Mesenchymal stem cell (in vitro differentiated cells and primary cell): Measurements from ENCODE around the gene RBM19.

ENCODE experiments used
- DNase-seq: peaks from one replicate; pipeline ENCODE4 v3.0.0-alpha.2; 2013
- H2AFZ ChIP-seq: one replicate; pipeline ENCODE4 v1.6.1; 2013; ENCODE audit warnings: low read depth, mild to moderate bottlenecking, control low read depth, inconsistent platforms, low read length, moderate library complexity
- H2AK5ac ChIP-seq: 2 replicates; pipeline ENCODE4 v1.6.1; 2013; ENCODE audit warnings: low read length, moderate library complexity, mild to moderate bottlenecking, inconsistent platforms; ENCODE audit not compliant: severe bottlenecking
- H2BK120ac ChIP-seq: one replicate; pipeline ENCODE4 v1.6.1; 2013; ENCODE audit warnings: low read depth, mild to moderate bottlenecking, inconsistent platforms, low read length, moderate library complexity
- H2BK12ac ChIP-seq, 2 experiments: one replicate each; pipeline ENCODE4 v1.6.1; 2013; ENCODE audit warnings: inconsistent platforms in 2 of 2, low read length in 2 of 2, mild to moderate bottlenecking in 2 of 2, moderate library complexity in 2 of 2, control low read depth in 1 of 2
- H2BK15ac ChIP-seq: one replicate; pipeline ENCODE4 v1.6.1; 2013; ENCODE audit warnings: mild to moderate bottlenecking, low read depth, inconsistent platforms; ENCODE audit not compliant: poor library complexity, severe bottlenecking
- H2BK5ac ChIP-seq: 2 replicates; pipeline ENCODE4 v1.6.1; 2013; ENCODE audit warnings: low read depth, mild to moderate bottlenecking, low read length, control low read depth, inconsistent platforms; ENCODE audit not compliant: poor library complexity, severe bottlenecking
- H3K14ac ChIP-seq, 2 experiments: one replicate each; pipeline ENCODE4 v1.6.1; 2013; ENCODE audit warnings: inconsistent platforms in 2 of 2, low read length in 2 of 2, control low read depth in 1 of 2, mild to moderate bottlenecking in 1 of 2, moderate library complexity in 1 of 2
- H3K18ac ChIP-seq, 2 experiments: one replicate each; pipeline ENCODE4 v1.6.1; 2013; ENCODE audit warnings: inconsistent platforms in 2 of 2, low read length in 2 of 2, control low read depth in 1 of 2, low read depth in 1 of 2, mild to moderate bottlenecking in 1 of 2
- H3K23ac ChIP-seq, 2 experiments: one replicate each; pipeline ENCODE4 v1.6.1; 2013; ENCODE audit warnings: inconsistent platforms in 2 of 2, low read length in 2 of 2, mild to moderate bottlenecking in 2 of 2, moderate library complexity in 2 of 2, control low read depth in 1 of 2
- H3K27ac ChIP-seq: 2 replicates; pipeline ENCODE4 v1.5.1; 2013; ENCODE audit warnings: mild to moderate bottlenecking, moderate library complexity, low read length, control low read depth, inconsistent platforms; ENCODE audit not compliant: poor library complexity, severe bottlenecking
- H3K27me3 ChIP-seq, 2 experiments: 2 replicates each; pipeline versions ENCODE4 v1.6.1 to v1.7.0; 2013; ENCODE audit warnings: low read length in 2 of 2, mild to moderate bottlenecking in 2 of 2, moderate library complexity in 2 of 2, control low read depth in 1 of 2, inconsistent platforms in 1 of 2; ENCODE audit not compliant: control insufficient read depth in 1 of 2, insufficient read depth in 1 of 2
- H3K36me3 ChIP-seq, 2 experiments: 2 replicates each; pipeline versions ENCODE4 v1.6.1 to v1.7.0; 2013; ENCODE audit warnings: low read length in 2 of 2, control low read depth in 1 of 2, inconsistent platforms in 1 of 2, low read depth in 1 of 2, mild to moderate bottlenecking in 1 of 2; ENCODE audit not compliant: insufficient read depth in 2 of 2, control insufficient read depth in 1 of 2
- H3K4ac ChIP-seq, 2 experiments: one replicate each; pipeline ENCODE4 v1.6.1; 2013; ENCODE audit warnings: inconsistent platforms in 2 of 2, low read length in 2 of 2, mild to moderate bottlenecking in 2 of 2, moderate library complexity in 2 of 2, control low read depth in 1 of 2, low read depth in 1 of 2
- H3K4me1 ChIP-seq: 2 replicates; pipeline ENCODE4 v1.6.1; 2013; ENCODE audit warnings: low read depth, low read length, control low read depth; ENCODE audit not compliant: control insufficient read depth, insufficient read depth
- H3K4me2 ChIP-seq: 2 replicates; pipeline ENCODE4 v1.6.1; 2013; ENCODE audit warnings: low read length, mild to moderate bottlenecking, inconsistent platforms; ENCODE audit not compliant: poor library complexity, severe bottlenecking
- H3K4me3 ChIP-seq, 2 experiments: 2 replicates each; pipeline versions ENCODE4 v1.5.1 to v1.7.0; 2013; ENCODE audit warnings: low read length in 2 of 2, mild to moderate bottlenecking in 2 of 2, control low read depth in 1 of 2, low read depth in 1 of 2; ENCODE audit not compliant: insufficient read depth in 1 of 2
- H3K79me1 ChIP-seq: replicated peaks from 2 replicates; pipeline ENCODE4 v1.6.1; 2013; ENCODE audit warnings: mild to moderate bottlenecking, control low read depth, low read length, inconsistent platforms; ENCODE audit not compliant: poor library complexity, severe bottlenecking
- H3K9ac ChIP-seq: 2 replicates; pipeline ENCODE4 v1.7.0; 2013; ENCODE audit warnings: mild to moderate bottlenecking, low read length, moderate library complexity
- H3K9me3 ChIP-seq: 2 replicates; pipeline ENCODE4 v1.7.0; 2013; ENCODE audit warnings: mild to moderate bottlenecking, low read length; ENCODE audit not compliant: control insufficient read depth
- H4K8ac ChIP-seq: one replicate; pipeline ENCODE4 v1.6.1; 2013; ENCODE audit warnings: inconsistent platforms, mild to moderate bottlenecking, low read length, moderate library complexity
- H4K91ac ChIP-seq: one replicate; pipeline ENCODE4 v1.6.1; 2013; ENCODE audit warnings: mild to moderate bottlenecking, low read length, inconsistent platforms
- WGBS: methylation state at CpG from one replicate; pipeline ENCODE4 v1.1.7; 2013; ENCODE audit warnings: mixed read lengths; 5-methylcytosine and 5-hydroxymethylcytosine counted together

Gene RBM19

DNA sequence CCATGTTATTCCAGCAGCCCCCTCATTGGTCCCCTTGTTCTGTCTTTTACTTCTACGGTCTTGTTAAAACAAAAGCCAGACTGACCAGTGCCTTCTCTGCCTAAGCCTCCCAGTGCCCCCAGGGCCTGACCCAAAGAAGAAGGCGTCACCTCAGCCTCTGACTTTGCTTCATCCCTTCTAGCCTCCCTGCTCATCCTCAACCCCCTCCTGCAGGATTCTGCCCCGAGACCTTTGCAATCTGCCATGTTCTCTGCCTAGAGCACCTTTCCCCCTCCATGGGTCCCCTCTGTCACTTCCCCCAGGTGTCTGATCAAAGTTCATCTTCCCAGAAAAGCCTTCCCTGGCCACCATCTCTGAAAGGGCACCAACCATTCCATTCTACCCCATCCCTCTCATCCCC lies 7.9 kb upstream of the RBM19 start:
- no peak overlapping the region for H3K23ac ChIP-seq

DNA sequence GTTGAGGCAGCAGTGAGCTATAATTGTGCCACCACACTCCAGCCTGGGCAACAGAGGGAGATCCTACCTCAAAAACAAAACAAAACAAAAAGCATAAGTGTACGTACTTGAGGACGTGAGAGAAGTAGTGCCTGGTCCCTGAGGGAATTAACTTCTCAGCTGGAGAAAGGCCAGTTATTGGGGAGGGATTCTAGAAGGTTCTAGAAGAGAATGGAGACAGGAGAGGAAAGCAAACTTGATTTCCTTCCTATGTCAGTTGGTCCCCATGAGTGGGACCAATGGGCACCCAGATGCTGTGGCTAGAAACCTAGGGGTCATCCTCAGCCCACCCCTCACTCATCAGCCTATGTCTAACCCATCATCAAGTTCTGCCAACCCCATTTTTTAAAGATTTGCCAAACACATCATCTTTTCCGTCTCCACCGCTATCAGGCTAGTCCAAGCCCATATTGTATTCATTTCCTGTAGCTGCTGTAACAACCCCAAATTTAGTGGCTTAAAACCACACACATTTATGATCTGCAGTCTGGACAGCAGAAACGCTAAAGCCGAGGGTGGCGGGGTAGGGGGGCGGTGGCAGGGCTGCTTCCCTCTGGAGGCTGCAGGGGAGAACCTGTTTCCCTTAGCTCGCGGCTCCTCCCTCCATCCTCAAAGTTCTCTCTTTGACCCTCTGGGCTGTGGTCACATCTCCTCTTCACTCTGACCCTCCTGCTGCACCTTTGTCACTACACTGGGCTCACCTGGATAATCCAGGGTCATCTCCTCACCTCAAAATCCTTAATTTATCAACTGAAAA lies 7.2 kb upstream of the RBM19 start:
- no peak overlapping the region for H3K4ac ChIP-seq
- H2AFZ ChIP-seq, result no peak overlapping the region
- H3K27me3 ChIP-seq, result peaks cover 24 to 64% of the 10 kb centered on the region in 2 experiments
- H4K91ac ChIP-seq, result no peak overlapping the region
- H3K27ac ChIP-seq, result no peak overlapping the region
- no peak for DNase-seq
- no peak overlapping the region for H3K4me2 ChIP-seq
- H3K14ac ChIP-seq, result no peak overlapping the region
- H3K4me1 ChIP-seq, result no peaks in the 10 kb centered on the region
- H2BK5ac ChIP-seq, result no peak overlapping the region
- H2BK15ac ChIP-seq, result no peak overlapping the region
- H3K9me3 ChIP-seq, result no peaks in the 10 kb centered on the region
- no peak overlapping the region for H2BK120ac ChIP-seq
- H2BK12ac ChIP-seq, result no peak overlapping the region
- no peak overlapping the region for H3K4me3 ChIP-seq
- H3K23ac ChIP-seq, result no peak overlapping the region
- 83% methylated on average over 10 of the region's 10 CpGs for WGBS
- no peaks in the 10 kb centered on the region for H3K79me1 ChIP-seq
- no peak overlapping the region for H3K9ac ChIP-seq
- H2AK5ac ChIP-seq, result no peak overlapping the region
- no peak overlapping the region for H4K8ac ChIP-seq
- no peak overlapping the region for H3K18ac ChIP-seq
- H3K36me3 ChIP-seq, result no peaks in the 10 kb centered on the region

More for the DNA sequence above, 7.9 kb upstream of the RBM19 start:
- no peak overlapping the region for H3K4me2 ChIP-seq
- H2BK15ac ChIP-seq, result no peak overlapping the region
- peaks cover 24 to 71% of the 10 kb centered on the region in 2 experiments for H3K27me3 ChIP-seq
- H2BK5ac ChIP-seq, result no peak overlapping the region
- H2AFZ ChIP-seq, result no peak overlapping the region
- DNase-seq, result no peak
- H3K27ac ChIP-seq, result no peak overlapping the region
- H2BK12ac ChIP-seq, result no peak overlapping the region
- H3K79me1 ChIP-seq, result no peaks in the 10 kb centered on the region
- H3K4ac ChIP-seq, result no peak overlapping the region
- H3K4me3 ChIP-seq, result no peak overlapping the region
- no peak overlapping the region for H3K18ac ChIP-seq
- no peak overlapping the region for H3K9ac ChIP-seq
- H3K9me3 ChIP-seq, result no peaks in the 10 kb centered on the region
- no peak overlapping the region for H2AK5ac ChIP-seq
- H3K14ac ChIP-seq, result no peak overlapping the region
- no peak overlapping the region for H4K8ac ChIP-seq
- WGBS, result 68% methylated on average over 3 of the region's 3 CpGs
- H2BK120ac ChIP-seq, result no peak overlapping the region
- H3K4me1 ChIP-seq, result no peaks in the 10 kb centered on the region
- H4K91ac ChIP-seq, result no peak overlapping the region
- H3K36me3 ChIP-seq, result no peaks in the 10 kb centered on the region

GRCh38 chr12:113971392-113971791 lies 5.3 kb upstream of the RBM19 start:
- H3K4ac ChIP-seq, result no peak overlapping the region
- H3K9me3 ChIP-seq, result no peaks in the 10 kb centered on the region
- H3K27ac ChIP-seq, result no peak overlapping the region
- no peaks in the 10 kb centered on the region for H3K79me1 ChIP-seq
- H3K36me3 ChIP-seq, result no peaks in the 10 kb centered on the region
- no peak overlapping the region for H4K8ac ChIP-seq
- 94% methylated on average over 3 of the region's 4 CpGs for whole genome bisulfite sequencing
- no peak overlapping the region for H2BK15ac ChIP-seq
- no peak overlapping the region for H2AK5ac ChIP-seq
- no peak overlapping the region for H3K9ac ChIP-seq
- no peak overlapping the region for H2AFZ ChIP-seq
- H3K14ac ChIP-seq, result no peak overlapping the region
- H3K4me2 ChIP-seq, result no peak overlapping the region
- no peak overlapping the region for H3K4me3 ChIP-seq
- H3K4me1 ChIP-seq, result peaks cover 1% of the 10 kb centered on the region
- peaks cover 24 to 48% of the 10 kb centered on the region in 2 experiments for H3K27me3 ChIP-seq
- H4K91ac ChIP-seq, result no peak overlapping the region
- H3K23ac ChIP-seq, result no peak overlapping the region
- no peak overlapping the region for H2BK5ac ChIP-seq
- no peak overlapping the region for H2BK120ac ChIP-seq
- no peak overlapping the region for H2BK12ac ChIP-seq
- no peak for DNase-seq
- no peak overlapping the region for H3K18ac ChIP-seq

DNA sequence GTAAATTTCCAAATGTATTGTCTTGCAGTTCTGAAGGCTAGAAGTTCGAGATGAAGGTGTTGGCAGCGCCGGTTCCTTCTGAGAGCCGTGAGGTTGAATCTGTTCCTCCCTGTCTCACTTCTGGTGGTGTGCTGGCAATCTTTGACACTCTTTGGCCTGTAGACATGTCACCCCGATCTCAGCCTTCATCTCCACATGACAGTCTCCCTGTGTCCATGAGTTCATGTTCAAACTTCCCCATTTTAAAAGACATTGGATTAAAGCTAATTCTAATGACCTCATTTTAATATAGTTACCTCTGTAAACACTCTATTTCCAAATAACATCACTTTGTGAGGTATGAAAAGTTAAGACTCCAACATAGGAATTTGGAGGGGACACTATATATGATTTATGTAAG lies 4.1 kb upstream of the RBM19 start:
- H2AFZ ChIP-seq, result no peak overlapping the region
- H3K18ac ChIP-seq, result no peak overlapping the region
- H2BK12ac ChIP-seq, result no peak overlapping the region
- no peak overlapping the region for H2BK15ac ChIP-seq
- no peak overlapping the region for H4K8ac ChIP-seq
- no peak overlapping the region for H2BK120ac ChIP-seq
- peaks cover 23 to 39% of the 10 kb centered on the region in 2 experiments for H3K27me3 ChIP-seq
- 84% methylated on average over 4 of the region's 5 CpGs for WGBS
- no peaks in the 10 kb centered on the region for H3K36me3 ChIP-seq
- H3K79me1 ChIP-seq, result peaks cover 7% of the 10 kb centered on the region
- no peak overlapping the region for H3K9ac ChIP-seq
- H3K4me1 ChIP-seq, result peaks cover 3% of the 10 kb centered on the region
- no peak overlapping the region for H2AK5ac ChIP-seq
- no peak for DNase-seq
- no peak overlapping the region for H3K27ac ChIP-seq
- H3K9me3 ChIP-seq, result no peaks in the 10 kb centered on the region
- no peak overlapping the region for H3K4me2 ChIP-seq
- no peak overlapping the region for H4K91ac ChIP-seq
- no peak overlapping the region for H3K4ac ChIP-seq
- H3K4me3 ChIP-seq, result no peak overlapping the region
- no peak overlapping the region for H3K23ac ChIP-seq
- H2BK5ac ChIP-seq, result no peak overlapping the region
- H3K14ac ChIP-seq, result no peak overlapping the region
